HG03558 (cell line): ENCODE results near the gene UCP3.

Experiments
- ATAC-seq: cut with Tn5 transposase; IDR thresholded peaks from one replicate; pipeline ENCODE4 v1.9.1; 2021; ENCODE audit warnings: moderate number of reproducible peaks; ENCODE audit not compliant: unreplicated experiment; ENCODE audit errors: extremely low read depth

Gene UCP3

DNA sequence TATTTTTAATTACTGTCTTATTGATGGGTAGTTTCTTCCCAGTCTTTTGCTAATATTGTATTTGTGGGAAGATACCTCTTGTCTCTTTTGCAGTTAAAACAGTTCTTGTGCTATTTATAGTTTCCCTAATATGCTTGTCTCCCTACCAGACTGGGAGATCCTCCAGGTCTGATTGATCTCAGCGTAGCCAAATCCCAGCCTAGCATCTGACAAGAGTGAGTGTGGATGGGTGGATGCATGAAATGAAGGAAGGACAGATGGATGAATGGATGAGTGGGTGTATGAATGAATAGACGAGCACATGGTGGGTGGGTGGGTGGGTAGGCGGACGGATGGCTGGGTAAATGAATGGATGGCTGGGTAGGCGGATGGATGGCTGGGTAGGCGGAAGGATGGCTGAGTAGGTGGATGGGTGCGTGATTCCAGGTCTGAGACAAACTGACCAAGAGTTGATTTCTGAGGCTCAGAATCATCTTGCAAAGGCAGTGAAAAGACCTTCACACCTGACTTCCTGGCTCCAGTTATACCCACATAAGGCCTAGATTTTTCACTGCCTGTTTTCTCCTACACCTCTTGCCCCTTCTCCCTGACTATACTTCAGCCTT lies 46.7 kb downstream of the UCP3 start:
- no peak for ATAC-seq

DNA sequence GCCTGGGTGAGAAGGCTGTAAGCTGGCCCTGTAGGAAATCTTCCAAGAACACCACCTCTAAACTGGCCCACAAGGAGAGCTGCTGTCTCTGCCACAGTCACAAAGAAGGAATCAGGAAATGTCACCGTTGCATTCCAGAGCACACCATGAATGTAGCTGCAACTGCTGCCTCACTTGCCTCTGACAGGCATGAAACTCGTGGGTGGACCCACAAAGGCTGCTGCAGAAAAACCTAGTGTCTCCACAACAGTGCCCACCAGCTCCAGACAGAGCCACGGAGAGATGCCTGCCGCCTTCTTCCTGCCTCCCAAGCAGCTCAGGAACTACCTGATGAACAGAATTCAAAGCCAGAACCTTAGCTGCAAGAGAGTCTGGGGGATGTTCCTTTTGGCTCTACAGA lies 47.6 kb downstream of the UCP3 start:
- ATAC-seq = no peak

DNA sequence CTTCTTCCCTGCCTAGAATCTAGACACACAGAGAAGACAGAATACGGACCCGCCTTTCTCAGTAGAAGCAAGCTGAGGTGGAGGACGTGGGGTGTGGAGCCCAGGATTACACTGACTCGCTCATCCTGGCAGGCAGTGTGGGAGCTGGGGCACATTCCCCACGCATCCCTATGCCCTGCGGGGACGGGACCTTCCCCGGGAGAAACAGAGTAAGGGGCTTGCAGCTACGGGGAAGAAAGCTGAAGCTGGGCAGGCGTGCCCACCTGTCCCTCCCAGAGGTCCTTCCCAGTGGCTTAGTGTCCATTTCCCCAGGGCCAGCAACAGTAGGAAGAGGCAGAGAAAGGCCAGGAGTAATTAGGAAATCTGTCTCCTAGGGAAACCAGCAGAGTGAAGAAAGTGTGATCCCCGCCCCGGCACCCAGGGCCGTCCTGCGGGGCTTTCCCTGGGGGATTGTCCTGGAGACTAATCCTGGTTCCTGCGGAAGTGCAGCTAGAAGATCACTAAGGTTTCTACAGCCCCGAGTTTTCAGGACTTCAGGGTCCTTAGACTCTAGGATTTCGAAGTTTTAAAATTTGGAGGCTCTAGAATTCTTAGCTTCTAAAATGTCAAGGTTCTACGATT lies 50.3 kb downstream of the UCP3 start:
- no peak for ATAC-seq

DNA sequence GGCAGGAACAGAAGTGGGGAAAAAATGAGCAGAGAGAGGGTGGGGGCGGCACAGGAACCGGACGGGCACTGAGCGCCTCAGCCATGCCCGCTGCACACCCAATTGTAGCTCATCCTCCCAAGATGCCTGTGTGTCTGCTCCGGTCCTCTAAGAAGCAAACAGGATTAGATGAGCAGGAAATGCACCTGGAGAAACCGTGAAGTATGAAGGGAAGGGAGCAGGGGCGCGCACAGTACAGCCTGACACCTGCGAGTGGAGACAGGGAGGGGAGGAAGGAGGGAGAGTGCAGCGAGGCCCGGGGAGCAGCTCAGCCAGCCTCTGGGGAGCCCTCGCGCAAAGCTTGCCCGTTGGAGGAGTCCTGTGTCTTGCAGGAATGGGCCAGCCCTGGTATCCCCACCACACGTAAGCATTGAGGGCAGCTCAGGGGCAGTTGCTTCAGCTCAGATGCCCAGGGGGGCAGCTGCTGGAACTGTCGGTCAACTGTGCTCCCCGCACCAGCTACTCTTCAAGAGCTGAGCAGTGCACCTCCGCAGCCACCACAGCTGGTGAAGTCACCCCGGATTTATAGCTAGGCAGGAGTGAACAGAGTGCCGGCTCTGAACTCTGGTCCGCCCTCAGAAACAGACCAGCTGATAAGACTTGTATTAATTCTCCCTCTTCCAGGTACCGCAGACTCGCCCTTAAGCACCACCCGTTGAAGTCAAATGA lies 51.1 kb downstream of the UCP3 start:
- ATAC-seq = no peak

DNA sequence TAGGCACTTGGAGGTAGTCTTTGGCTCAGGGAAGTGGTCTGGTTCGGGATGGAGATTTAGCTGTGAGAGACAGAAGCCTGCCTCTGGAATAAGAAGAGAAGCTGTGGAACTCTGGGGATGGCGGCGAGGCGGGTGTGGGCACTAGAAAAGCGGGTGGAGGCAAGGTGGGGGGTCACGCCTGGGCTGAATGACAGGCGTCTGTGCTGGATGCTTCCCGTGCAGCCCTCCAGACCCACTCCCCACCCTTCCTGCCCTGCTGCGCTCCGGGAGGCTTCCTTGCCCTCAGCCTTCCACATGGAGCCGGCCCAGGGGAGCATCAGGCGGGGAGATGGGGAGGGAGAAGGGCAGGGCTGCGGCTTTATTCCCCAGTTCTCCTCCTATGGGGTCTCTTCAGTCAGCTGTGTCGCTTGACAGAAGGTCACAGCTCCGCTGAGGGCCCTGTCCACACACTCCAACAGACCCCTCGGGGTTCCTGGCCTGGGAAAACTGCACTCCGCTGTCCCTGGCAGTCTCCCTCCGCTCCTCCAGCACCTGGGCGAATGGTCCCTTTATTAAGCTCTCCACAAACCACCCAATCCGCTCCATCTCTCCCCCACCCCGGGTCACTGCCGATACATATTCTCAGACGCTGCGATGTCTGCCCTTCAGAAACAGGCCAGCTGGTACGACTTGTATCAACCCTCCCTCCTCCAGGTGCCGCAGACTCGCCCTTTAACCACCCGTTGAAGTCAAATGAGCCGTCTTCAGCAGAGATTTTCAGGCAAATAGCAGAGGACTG lies 51.8 kb downstream of the UCP3 start:
- ATAC-seq = no peak

DNA sequence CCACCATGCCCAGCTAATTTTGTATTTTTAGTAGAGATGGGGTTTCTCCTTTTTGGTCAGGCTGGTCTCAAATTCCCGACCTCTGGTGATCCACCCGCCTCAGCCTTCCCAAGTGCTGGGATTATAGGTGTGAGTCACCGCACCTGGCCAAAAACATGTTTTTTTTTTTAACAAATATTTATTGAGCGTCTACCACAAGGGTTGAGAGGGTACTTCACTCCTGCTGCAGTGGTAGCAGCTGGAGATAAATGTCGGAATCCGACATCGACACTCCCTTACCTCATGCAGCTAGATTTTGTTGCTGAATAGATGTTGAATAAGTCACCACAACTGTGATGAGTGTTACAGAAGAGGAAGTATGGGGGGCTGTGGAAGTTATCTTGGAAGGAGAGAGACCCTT lies 57.1 kb downstream of the UCP3 start:
- no peak for ATAC-seq

DNA sequence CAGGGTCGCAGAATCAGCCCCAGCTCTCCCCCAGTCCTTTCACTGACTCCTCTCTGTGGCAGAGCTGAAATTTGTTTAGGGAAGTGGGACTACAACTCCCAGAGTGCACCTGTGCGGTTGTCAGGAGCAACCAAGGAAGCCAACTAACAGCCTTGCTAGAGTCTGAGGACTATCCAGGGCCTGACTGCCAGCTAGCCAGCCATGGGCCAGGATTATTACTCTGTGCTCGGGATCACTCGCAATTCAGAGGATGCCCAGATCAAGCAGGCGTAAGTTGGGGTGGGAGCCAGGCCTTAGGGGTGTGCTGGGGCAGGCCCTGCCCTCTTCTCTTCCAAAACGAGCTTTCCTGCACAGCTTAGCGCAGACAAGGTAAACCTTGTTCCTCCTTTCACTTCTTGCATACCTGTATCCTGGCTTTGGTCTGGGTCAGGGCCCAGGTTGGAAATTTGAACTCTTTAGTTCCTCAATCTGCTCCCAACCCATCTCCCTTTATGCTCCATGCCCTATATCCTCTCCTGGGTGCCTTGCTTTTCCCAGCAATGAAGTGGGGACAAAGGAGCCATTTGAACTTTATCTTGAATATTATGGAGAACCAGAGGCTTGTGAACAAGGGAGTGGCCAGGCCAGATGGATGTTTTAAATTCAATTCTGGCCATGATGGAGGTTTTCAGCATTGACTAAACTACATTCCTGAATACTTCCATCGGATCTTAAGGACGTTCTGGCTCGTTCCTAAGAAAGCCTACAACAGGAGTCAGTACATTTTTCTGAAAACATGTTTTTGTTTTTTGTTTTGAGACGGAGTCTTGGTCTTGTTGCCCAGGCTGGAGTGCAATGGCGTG lies 57.8 kb downstream of the UCP3 start, which contains the start of gene DNAJB13:
Gene DNAJB13 (plus strand): TSS at position 158 of the 842 bp plus-strand sequence. CDS start 44 bp downstream, at position 202.
- ATAC-seq = no peak
